HS-27A (cell line): ENCODE data around the gene MSX2.
"Not testable (repeated sequence)": the region's sequence is repeated elsewhere in the genome, so short reads cannot be mapped to it uniquely, and the experiment has no call there.

Source experiments
- DNase-seq: peaks from one replicate; pipeline ENCODE4 v3.0.0-alpha.2; 2012; ENCODE audit warnings: low read depth, missing footprints

MSX2 gene

GRCh38 chr5:174733091-174733690, 8.8 kb downstream of the MSX2 start:
- no peak for DNase-seq

- DNase-seq: no peak
Observed at GRCh38 chr5:174733836-174734235, 9.5 kb downstream of the MSX2 start.

- no peak for DNase-seq
Observed at GRCh38 chr5:174734571-174735497, 10.5 kb downstream of the MSX2 start.

- DNase-seq: no peak
Observed at GRCh38 chr5:174735498-174736330, 11.3 kb downstream of the MSX2 start.

GRCh38 chr5:174736331-174736721, 11.9 kb downstream of the MSX2 start:
- DNase-seq: no peak

- DNase-seq: no peak
Observed at GRCh38 chr5:174736777-174737176, 12.4 kb downstream of the MSX2 start.

GRCh38 chr5:174737330-174737729, 12.9 kb downstream of the MSX2 start:
- DNase-seq: no peak

- no peak for DNase-seq
Observed at GRCh38 chr5:174741352-174741751, 17.0 kb downstream of the MSX2 start.

GRCh38 chr5:174744896-174745295, 20.5 kb downstream of the MSX2 start:
- DNase-seq: no peak

- DNase-seq: no peak
Observed at GRCh38 chr5:174745590-174746103, 21.3 kb downstream of the MSX2 start.

- DNase-seq: no peak
Observed at GRCh38 chr5:174750711-174751110, 26.3 kb downstream of the MSX2 start.

GRCh38 chr5:174751154-174752000, 27.0 kb downstream of the MSX2 start:
- DNase-seq: no peak

GRCh38 chr5:174752121-174752520, 27.7 kb downstream of the MSX2 start:
- DNase-seq: no peak

GRCh38 chr5:174755106-174755505, 30.7 kb downstream of the MSX2 start:
- no peak for DNase-seq

- DNase-seq: no peak
Observed at GRCh38 chr5:174759091-174759490, 34.7 kb downstream of the MSX2 start.

GRCh38 chr5:174760721-174761120, 36.3 kb downstream of the MSX2 start:
- no peak for DNase-seq

- DNase-seq: not testable (repeated sequence)
Observed at GRCh38 chr5:174761341-174761740, 37.0 kb downstream of the MSX2 start.

GRCh38 chr5:174764309-174764708, 39.9 kb downstream of the MSX2 start:
- DNase-seq: no peak

- DNase-seq: no peak
Observed at GRCh38 chr5:174765540-174765939, 41.2 kb downstream of the MSX2 start.

GRCh38 chr5:174767670-174768069, 43.3 kb downstream of the MSX2 start:
- no peak for DNase-seq

GRCh38 chr5:174769005-174769404, 44.6 kb downstream of the MSX2 start:
- DNase-seq: no peak
